ENCODE measurements around the gene MIPOL1.

MIPOL1 gene

GRCh38 chr14:37526994-37527393 is 329.3 kb downstream of the MIPOL1 start:
- Mint-ChIP-seq H3K27me3 (ENCODE audit: low read depth) (no peaks in the 10 kb centered on the region), H3K36me3 (ENCODE audit: low read depth) (no peaks in the 10 kb centered on the region), H3K9me3 (no peaks in the 10 kb centered on the region), H3K4me1 (no peaks in the 10 kb centered on the region), H3K27ac (no peak overlapping the region), H3K4me3 (no peak overlapping the region)
- no peak for TF ChIP-seq CTCF (IDR thresholded peaks at IDR 0.05; ENCODE audit: unreplicated experiment in 3 of 3)

DNA sequence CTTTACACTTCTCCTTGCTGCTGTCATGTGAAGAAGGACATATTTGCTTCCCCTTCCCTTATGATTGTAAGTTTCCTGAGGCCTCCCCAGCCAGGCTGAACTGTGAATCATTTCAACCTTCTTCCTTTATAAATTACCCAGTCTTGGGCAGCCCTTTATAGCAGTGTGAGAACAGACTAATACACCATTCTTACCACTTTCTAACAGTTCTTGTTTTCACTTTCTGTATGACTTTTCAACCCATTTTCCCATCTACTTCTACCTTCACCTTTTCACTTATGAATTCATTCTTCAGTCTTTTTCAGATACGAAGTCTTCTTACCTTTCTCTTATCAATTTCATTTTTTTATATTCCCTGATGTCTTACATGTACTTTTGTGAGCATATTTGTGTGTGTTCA is 342.3 kb downstream of the MIPOL1 start:
- Mint-ChIP-seq H3K27me3 (ENCODE audit: low read depth) (no peaks in the 10 kb centered on the region), H3K4me1 (no peaks in the 10 kb centered on the region), H3K27ac (no peak overlapping the region), H3K9me3 (no peaks in the 10 kb centered on the region), H3K4me3 (no peak overlapping the region), H3K36me3 (ENCODE audit: low read depth) (no peaks in the 10 kb centered on the region)
- no peak for TF ChIP-seq CTCF (IDR thresholded peaks at IDR 0.05; ENCODE audit: unreplicated experiment in 3 of 3)

GRCh38 chr14:37544407-37544806 is 346.7 kb downstream of the MIPOL1 start:
- Mint-ChIP-seq H3K4me1 (no peaks in the 10 kb centered on the region), H3K4me3 (no peak overlapping the region), H3K9me3 (no peaks in the 10 kb centered on the region), H3K27ac (no peak overlapping the region), H3K36me3 (ENCODE audit: low read depth) (no peaks in the 10 kb centered on the region), H3K27me3 (ENCODE audit: low read depth) (no peaks in the 10 kb centered on the region)
- TF ChIP-seq CTCF (IDR thresholded peaks at IDR 0.05; ENCODE audit: unreplicated experiment in 3 of 3): no peak

GRCh38 chr14:37545174-37545573 is 347.4 kb downstream of the MIPOL1 start:
- Mint-ChIP-seq H3K4me1 (no peaks in the 10 kb centered on the region), H3K4me3 (no peak overlapping the region), H3K27ac (no peak overlapping the region), H3K9me3 (no peaks in the 10 kb centered on the region), H3K36me3 (ENCODE audit: low read depth) (no peaks in the 10 kb centered on the region), H3K27me3 (ENCODE audit: low read depth) (no peaks in the 10 kb centered on the region)
- TF ChIP-seq CTCF (IDR thresholded peaks at IDR 0.05; ENCODE audit: unreplicated experiment in 3 of 3): no peak

DNA sequence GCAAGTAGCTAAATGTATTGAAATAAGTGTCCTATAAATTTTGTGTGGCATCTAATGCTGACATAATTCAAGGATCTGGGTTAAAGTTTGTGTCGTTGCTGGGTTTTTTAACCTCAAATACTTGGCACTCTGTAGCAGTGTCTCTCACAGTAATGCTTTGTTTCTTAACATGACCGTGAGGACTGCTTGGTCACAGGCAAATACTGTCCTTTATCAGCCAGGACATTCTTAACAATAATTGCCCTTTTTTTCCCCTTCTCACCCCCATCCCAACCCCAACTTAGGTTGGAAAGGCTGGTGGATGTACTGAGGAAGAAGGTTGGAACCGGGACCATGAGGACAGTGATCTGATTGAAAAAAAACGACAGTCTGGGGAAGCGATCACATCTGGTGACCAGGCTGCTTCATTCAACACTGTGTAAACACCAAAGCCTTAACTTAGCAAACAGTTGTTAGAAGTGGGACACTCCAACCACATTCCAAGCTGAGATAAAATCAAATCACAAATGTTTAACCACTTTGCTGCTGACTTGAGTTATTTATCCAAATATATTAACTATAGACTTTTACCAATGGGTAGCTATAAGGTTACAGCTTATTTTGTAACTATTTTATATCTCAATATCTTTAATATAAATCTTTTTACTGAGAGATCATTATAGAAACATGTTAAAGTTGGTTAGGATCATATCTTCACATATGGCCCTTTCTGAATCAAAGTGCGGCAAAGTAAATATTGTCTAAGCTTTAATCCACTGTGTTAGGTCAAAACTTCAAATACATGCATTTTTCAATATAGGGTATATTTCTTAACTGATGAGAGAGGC is 349.1 kb downstream of the MIPOL1 start:
- Mint-ChIP-seq H3K36me3 (ENCODE audit: low read depth) (no peaks in the 10 kb centered on the region), H3K4me3 (no peak overlapping the region), H3K27me3 (ENCODE audit: low read depth) (no peaks in the 10 kb centered on the region), H3K9me3 (no peaks in the 10 kb centered on the region), H3K4me1 (no peaks in the 10 kb centered on the region), H3K27ac (no peak overlapping the region)
- no peak for TF ChIP-seq CTCF (IDR thresholded peaks at IDR 0.05; ENCODE audit: unreplicated experiment in 3 of 3)

GRCh38 chr14:37550511-37550910 is 352.8 kb downstream of the MIPOL1 start:
- H3K4me1 Mint-ChIP-seq: no peaks in the 10 kb centered on the region
- H3K36me3 Mint-ChIP-seq (ENCODE audit: low read depth): peaks cover 9% of the 10 kb centered on the region
- no peak overlapping the region for H3K27ac Mint-ChIP-seq
- peaks cover 18% of the 10 kb centered on the region for H3K9me3 Mint-ChIP-seq
- no peak overlapping the region for H3K4me3 Mint-ChIP-seq
- H3K27me3 Mint-ChIP-seq (ENCODE audit: low read depth): no peaks in the 10 kb centered on the region
- TF ChIP-seq CTCF (IDR thresholded peaks at IDR 0.05; ENCODE audit: unreplicated experiment in 3 of 3): no peak

Data from nephron (organoid).